ENCODE data around the gene GUCA1C. TPM values are rescaled to one million over a fixed set of nuclear protein-coding genes. Genes with fewer than 3 reads are reported as not detected.

The GUCA1C gene
- total RNA-seq, 4 donors from 2014 or later: not detected

DNA sequence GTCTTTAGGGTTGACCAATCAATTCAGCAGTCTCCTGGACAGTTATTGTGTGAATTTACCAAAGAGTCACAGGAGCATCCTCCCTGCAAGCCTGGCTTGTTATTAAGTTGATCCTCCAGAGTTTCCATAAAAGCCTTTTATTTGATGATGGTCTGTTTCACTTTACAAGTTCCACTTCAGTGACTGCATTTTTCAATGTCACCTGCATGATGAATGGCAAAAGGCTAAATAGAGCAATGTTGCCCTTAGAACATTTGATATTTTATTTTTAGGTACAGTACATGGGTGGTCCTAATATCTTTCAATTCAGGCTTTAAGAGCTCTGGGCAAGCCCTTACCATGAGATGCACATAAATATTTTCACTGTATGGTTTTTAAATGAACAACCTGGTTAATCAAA, 22.6 kb downstream of the GUCA1C start:
- Histone ChIP-seq H3K27ac (no peak overlapping the region), H3K27me3 (no peaks in the 10 kb centered on the region), H3K36me3 (no peaks in the 10 kb centered on the region), H3K4me3 (no peak overlapping the region), H3K4me1 (no peaks in the 10 kb centered on the region), H3K9me3 (no peaks in the 10 kb centered on the region)
- TF ChIP-seq POLR2AphosphoS5 (IDR thresholded peaks at IDR 0.05): no peak
- no peak for TF ChIP-seq POLR2A (IDR thresholded peaks at IDR 0.05)
- TF ChIP-seq, protein P1, sequence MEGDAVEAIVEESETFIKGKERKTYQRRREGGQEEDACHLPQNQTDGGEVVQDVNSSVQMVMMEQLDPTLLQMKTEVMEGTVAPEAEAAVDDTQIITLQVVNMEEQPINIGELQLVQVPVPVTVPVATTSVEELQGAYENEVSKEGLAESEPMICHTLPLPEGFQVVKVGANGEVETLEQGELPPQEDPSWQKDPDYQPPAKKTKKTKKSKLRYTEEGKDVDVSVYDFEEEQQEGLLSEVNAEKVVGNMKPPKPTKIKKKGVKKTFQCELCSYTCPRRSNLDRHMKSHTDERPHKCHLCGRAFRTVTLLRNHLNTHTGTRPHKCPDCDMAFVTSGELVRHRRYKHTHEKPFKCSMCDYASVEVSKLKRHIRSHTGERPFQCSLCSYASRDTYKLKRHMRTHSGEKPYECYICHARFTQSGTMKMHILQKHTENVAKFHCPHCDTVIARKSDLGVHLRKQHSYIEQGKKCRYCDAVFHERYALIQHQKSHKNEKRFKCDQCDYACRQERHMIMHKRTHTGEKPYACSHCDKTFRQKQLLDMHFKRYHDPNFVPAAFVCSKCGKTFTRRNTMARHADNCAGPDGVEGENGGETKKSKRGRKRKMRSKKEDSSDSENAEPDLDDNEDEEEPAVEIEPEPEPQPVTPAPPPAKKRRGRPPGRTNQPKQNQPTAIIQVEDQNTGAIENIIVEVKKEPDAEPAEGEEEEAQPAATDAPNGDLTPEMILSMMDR (IDR thresholded peaks at IDR 0.05): no peak
- no peak for TF ChIP-seq EP300 (IDR thresholded peaks at IDR 0.05; ENCODE audit: low read depth)
- in situ Hi-C loops (cut with MboI; ENCODE audit: low pct_ligation_motif_present in 1 of 4, low pct_unique_long_range_greater_than_20kb in 1 of 4, low sequenced_read_pairs in 3 of 4) (no loop called here), intact Hi-C loops (cut with DNase I; ENCODE audit: low total_unique reads) (no loop called here)
- no peak for DNase-seq

- TF ChIP-seq POLR2AphosphoS5 (IDR thresholded peaks at IDR 0.05) (no peak), POLR2A (IDR thresholded peaks at IDR 0.05) (no peak)
- Histone ChIP-seq H3K36me3 (no peaks in the 10 kb centered on the region), H3K27ac (no peak overlapping the region), H3K9me3 (no peaks in the 10 kb centered on the region), H3K4me1 (no peaks in the 10 kb centered on the region), H3K27me3 (no peaks in the 10 kb centered on the region), H3K4me3 (no peak overlapping the region)
- intact Hi-C loops (cut with DNase I; ENCODE audit: low total_unique reads) (no loop called here), in situ Hi-C loops (cut with MboI; ENCODE audit: low pct_ligation_motif_present in 1 of 4, low pct_unique_long_range_greater_than_20kb in 1 of 4, low sequenced_read_pairs in 3 of 4) (loop anchor here (5.0 to 10.0 kb wide), 3 partner anchors 254 to 424 kb away; no protein-coding TSS in a partner anchor)
- WGBS, 2 donors (ENCODE audit: low coverage in 1 of 2): 84 to 93% methylated on average over 3 of the region's 3 CpGs
- no peak for DNase-seq
Observed at GRCh38 chr3:108918866-108919265, 34.8 kb downstream of the GUCA1C start.

DNA sequence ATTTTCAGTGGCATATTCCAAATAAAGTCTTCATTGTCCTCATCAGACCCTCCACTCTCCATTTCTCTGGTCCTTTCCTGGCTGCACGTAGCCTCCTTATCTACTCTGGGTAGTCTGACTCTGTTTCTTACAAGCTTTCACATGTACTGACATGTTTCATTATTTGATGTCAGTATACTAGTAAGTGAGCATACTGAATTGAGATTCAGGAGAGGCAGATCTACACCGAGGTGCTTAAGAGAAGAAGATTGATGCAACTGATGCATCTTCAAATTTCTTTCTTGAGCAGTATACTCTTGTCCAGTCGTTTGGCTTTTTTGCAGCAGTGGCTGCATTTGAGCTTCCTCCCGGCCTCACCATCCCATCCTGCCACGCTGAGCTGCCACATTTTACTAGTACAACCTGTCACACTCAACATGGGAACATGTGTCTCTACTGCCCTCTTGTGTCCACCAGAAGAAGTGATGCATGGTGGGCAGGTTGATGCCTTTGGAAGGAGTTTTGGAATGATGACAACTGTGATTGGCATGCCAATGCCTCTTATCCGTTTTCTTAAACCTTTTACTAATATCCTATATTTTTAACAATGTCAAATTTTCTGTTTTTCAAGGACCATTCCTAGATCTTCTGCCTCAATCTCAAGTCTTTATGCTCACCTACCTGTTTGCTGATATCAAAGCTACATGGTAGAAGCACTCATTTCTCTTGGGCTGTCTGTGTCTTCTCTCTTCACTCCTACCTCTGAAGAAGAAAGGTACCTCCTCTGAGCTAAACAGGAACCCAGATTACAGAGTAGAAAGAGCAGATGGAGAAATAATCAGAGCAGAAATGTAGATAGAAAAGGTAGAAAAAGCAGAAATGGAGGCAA, 38.7 kb downstream of the GUCA1C start:
- Histone ChIP-seq H3K36me3 (no peaks in the 10 kb centered on the region), H3K4me3 (no peak overlapping the region), H3K27me3 (no peaks in the 10 kb centered on the region), H3K27ac (no peak overlapping the region), H3K9me3 (no peaks in the 10 kb centered on the region), H3K4me1 (no peaks in the 10 kb centered on the region)
- whole genome bisulfite sequencing, 2 donors (ENCODE audit: low coverage in 1 of 2): 24 to 41% methylated on average over 3 to 6 of the region's 6 CpGs
- TF ChIP-seq POLR2AphosphoS5 (IDR thresholded peaks at IDR 0.05) (no peak), POLR2A (IDR thresholded peaks at IDR 0.05) (no peak), EP300 (IDR thresholded peaks at IDR 0.05; ENCODE audit: low read depth) (no peak)
- TF ChIP-seq, protein P1 (IDR thresholded peaks at IDR 0.05): peak; percentile 68 to 84 (median 76)
- peak; percentile 44 for DNase-seq
- in situ Hi-C loops (cut with MboI; ENCODE audit: low pct_ligation_motif_present in 1 of 4, low pct_unique_long_range_greater_than_20kb in 1 of 4, low sequenced_read_pairs in 3 of 4) (loop anchor here (5.0 to 10.0 kb wide), 3 partner anchors 250 to 420 kb away; no protein-coding TSS in a partner anchor), intact Hi-C loops (cut with DNase I; ENCODE audit: low total_unique reads) (loop anchor here (2.0 kb wide), 1 partner anchor 252 kb away; no protein-coding TSS in a partner anchor)

GRCh38 chr3:108909799-108910198, 43.9 kb downstream of the GUCA1C start:
- DNase-seq: no peak
- in situ Hi-C loops (cut with MboI; ENCODE audit: low pct_ligation_motif_present in 1 of 4, low pct_unique_long_range_greater_than_20kb in 1 of 4, low sequenced_read_pairs in 3 of 4) (loop anchor here (10.0 kb wide), 2 partner anchors 245 to 415 kb away; no protein-coding TSS in a partner anchor), intact Hi-C loops (cut with DNase I; ENCODE audit: low total_unique reads) (no loop called here)
- TF ChIP-seq POLR2AphosphoS5 (IDR thresholded peaks at IDR 0.05) (no peak), POLR2A (IDR thresholded peaks at IDR 0.05) (no peak), EP300 (IDR thresholded peaks at IDR 0.05; ENCODE audit: low read depth) (no peak)
- TF ChIP-seq, protein P1 (IDR thresholded peaks at IDR 0.05): no peak
- Histone ChIP-seq H3K27ac (no peak overlapping the region), H3K4me3 (no peak overlapping the region), H3K36me3 (no peaks in the 10 kb centered on the region), H3K4me1 (no peaks in the 10 kb centered on the region), H3K9me3 (no peaks in the 10 kb centered on the region), H3K27me3 (no peaks in the 10 kb centered on the region)
- WGBS, 2 donors (ENCODE audit: low coverage in 1 of 2): 87 to 95% methylated on average over 4 to 5 of the region's 5 CpGs

All from transverse colon (tissue), 4 donors.